Peyer's patch (tissue), 4 donors: ENCODE measurements around the gene MICU2. TPM values are rescaled to one million over a fixed set of nuclear protein-coding genes. Genes with fewer than 3 reads are reported as not detected.

Experiments
- DNase-seq, 3 donors: peaks; one replicate each; pipeline ENCODE4 v3.0.0-alpha.2; 2017 to 2019
- H3K27ac ChIP-seq, 4 donors: fragments of 200-600 bp; sonication (generic); one replicate each; pipeline ENCODE4 v1.5.1; 2016 to 2019
- H3K27me3 ChIP-seq, 2 donors: fragments of 200-600 bp; sonication (generic); one replicate each; pipeline ENCODE4 v1.5.1; 2019
- H3K36me3 ChIP-seq, 3 donors: fragments of 200-600 bp; sonication (generic); one replicate each; pipeline ENCODE4 v1.5.1; 2016 to 2019
- H3K4me1 ChIP-seq, 4 donors: fragments of 200-600 bp; sonication (generic); one replicate each; pipeline ENCODE4 v1.5.1; 2016 to 2019
- H3K4me3 ChIP-seq, 4 donors: fragments of 200-600 bp; sonication (generic); 1 replicate in 3 of 4; 2 replicates in 1 of 4; pipeline ENCODE4 v1.5.1; 2016 to 2019; ENCODE audit warnings: mild to moderate bottlenecking in 1 of 4
- H3K9me3 ChIP-seq, 4 donors: fragments of 200-600 bp; sonication (generic); one replicate each; pipeline ENCODE4 v1.5.1; 2016 to 2019; ENCODE audit warnings: mild to moderate bottlenecking in 1 of 4
- CTCF ChIP-seq, 6 experiments: fragments of 450-650 bp in 4 of 6; fragments of 200-600 bp in 2 of 6; sonication (generic) in 1 of 6; IDR thresholded peaks; one replicate each; pipeline ENCODE4 v1.5.1; 2017 to 2019; ENCODE audit warnings: antibody characterized with exemption in 6 of 6, mild to moderate bottlenecking in 3 of 6, moderate library complexity in 1 of 6
- POLR2A ChIP-seq, 2 donors: fragments of 450-650 bp; IDR thresholded peaks; one replicate each; pipeline ENCODE4 v1.5.1; 2017; ENCODE audit warnings: antibody characterized with exemption in 2 of 2, mild to moderate bottlenecking in 2 of 2, moderate library complexity in 2 of 2
- total RNA-seq, 4 donors: library from RNA; depleted of rRNA; stranded (reverse); fragments of >200 nt; gene quantifications; one replicate each; pipeline ENCODE4 v1.1.0, GENCODE V29; 2016

MICU2 gene
- total RNA-seq, 4 donors from 2014 or later, result 78.9 to 101 (median 87.4) TPM

DNA sequence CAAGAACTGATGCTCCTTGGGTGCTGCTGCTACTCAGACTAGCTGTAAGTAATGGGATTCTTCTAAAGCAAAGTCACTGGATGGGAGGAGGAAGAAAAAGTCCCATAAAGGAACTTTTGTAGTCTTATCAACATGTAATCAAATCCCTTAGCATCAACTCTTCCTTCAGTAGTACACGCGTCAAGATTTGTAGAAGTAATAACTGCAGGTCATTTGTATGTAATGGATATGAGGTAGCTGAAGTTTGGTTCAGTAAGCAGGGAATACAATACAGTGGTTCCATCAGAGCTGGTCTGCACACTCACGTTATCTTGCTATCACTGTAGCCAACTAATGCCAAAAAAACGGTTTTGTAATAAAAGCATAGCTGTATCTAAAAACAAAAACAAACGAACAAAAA is 72.5 kb downstream of the MICU2 start:
- Histone ChIP-seq H3K27ac (no peak overlapping the region), H3K36me3 (no peaks in the 10 kb centered on the region), H3K4me1 (no peaks in the 10 kb centered on the region), H3K4me3 (no peak overlapping the region), H3K9me3 (no peaks in the 10 kb centered on the region), H3K27me3 (no peaks in the 10 kb centered on the region)
- no peak for DNase-seq
- TF ChIP-seq CTCF (IDR thresholded peaks at IDR 0.05), result no peak
- no peak for TF ChIP-seq POLR2A (IDR thresholded peaks at IDR 0.05)

- Histone ChIP-seq H3K36me3 (no peaks in the 10 kb centered on the region), H3K27me3 (no peaks in the 10 kb centered on the region), H3K4me1 (no peaks in the 10 kb centered on the region), H3K27ac (no peak overlapping the region), H3K4me3 (no peak overlapping the region), H3K9me3 (no peaks in the 10 kb centered on the region)
- no peak for TF ChIP-seq POLR2A (IDR thresholded peaks at IDR 0.05)
- no peak for TF ChIP-seq CTCF (IDR thresholded peaks at IDR 0.05)
- DNase-seq, result no peak
Measured at GRCh38 chr13:21530656-21531055, 73.3 kb downstream of the MICU2 start.

GRCh38 chr13:21529146-21529893 is 74.7 kb downstream of the MICU2 start:
- H3K27me3 ChIP-seq, result no peaks in the 10 kb centered on the region
- H3K9me3 ChIP-seq, result no peaks in the 10 kb centered on the region
- no peak for DNase-seq
- no peak for TF ChIP-seq POLR2A (IDR thresholded peaks at IDR 0.05)
- no peak for TF ChIP-seq CTCF (IDR thresholded peaks at IDR 0.05)
- no peak overlapping the region for H3K27ac ChIP-seq
- H3K4me1 ChIP-seq, result no peaks in the 10 kb centered on the region
- no peak overlapping the region for H3K4me3 ChIP-seq
- H3K36me3 ChIP-seq, result no peaks in the 10 kb centered on the region

- TF ChIP-seq CTCF (IDR thresholded peaks at IDR 0.05) (no peak), POLR2A (IDR thresholded peaks at IDR 0.05) (no peak)
- DNase-seq, result no peak
- H3K27me3 ChIP-seq, result no peaks in the 10 kb centered on the region
- no peaks in the 10 kb centered on the region for H3K4me1 ChIP-seq
- H3K27ac ChIP-seq, result no peak overlapping the region
- no peak overlapping the region for H3K4me3 ChIP-seq
- no peaks in the 10 kb centered on the region for H3K36me3 ChIP-seq
- H3K9me3 ChIP-seq, result no peaks in the 10 kb centered on the region
Measured at GRCh38 chr13:21528616-21529015, 75.4 kb downstream of the MICU2 start.

- no peaks in the 10 kb centered on the region for H3K27me3 ChIP-seq
- no peak for DNase-seq
- peaks cover 0 to 11% (median 0%) of the 10 kb centered on the region in 3 donors for H3K36me3 ChIP-seq
- no peak overlapping the region for H3K4me3 ChIP-seq
- TF ChIP-seq POLR2A (IDR thresholded peaks at IDR 0.05) (no peak), CTCF (IDR thresholded peaks at IDR 0.05) (no peak)
- H3K9me3 ChIP-seq, result no peaks in the 10 kb centered on the region
- no peaks in the 10 kb centered on the region for H3K4me1 ChIP-seq
- H3K27ac ChIP-seq, result no peak overlapping the region
Measured at GRCh38 chr13:21526707-21527540, 77.0 kb downstream of the MICU2 start.
